ENCODE measurements around the gene DNAAF1. TPM values are rescaled to one million over a fixed set of nuclear protein-coding genes. Genes with fewer than 3 reads are reported as not detected.
"Not testable (repeated sequence)": the region's sequence is repeated elsewhere in the genome, so short reads cannot be mapped to it uniquely, and the experiment has no call there.

The DNAAF1 gene
- total RNA-seq, 6 experiments from 2014 or later: 0.37 to 5.6 (median 2.1) TPM; not detected in 2

DNA sequence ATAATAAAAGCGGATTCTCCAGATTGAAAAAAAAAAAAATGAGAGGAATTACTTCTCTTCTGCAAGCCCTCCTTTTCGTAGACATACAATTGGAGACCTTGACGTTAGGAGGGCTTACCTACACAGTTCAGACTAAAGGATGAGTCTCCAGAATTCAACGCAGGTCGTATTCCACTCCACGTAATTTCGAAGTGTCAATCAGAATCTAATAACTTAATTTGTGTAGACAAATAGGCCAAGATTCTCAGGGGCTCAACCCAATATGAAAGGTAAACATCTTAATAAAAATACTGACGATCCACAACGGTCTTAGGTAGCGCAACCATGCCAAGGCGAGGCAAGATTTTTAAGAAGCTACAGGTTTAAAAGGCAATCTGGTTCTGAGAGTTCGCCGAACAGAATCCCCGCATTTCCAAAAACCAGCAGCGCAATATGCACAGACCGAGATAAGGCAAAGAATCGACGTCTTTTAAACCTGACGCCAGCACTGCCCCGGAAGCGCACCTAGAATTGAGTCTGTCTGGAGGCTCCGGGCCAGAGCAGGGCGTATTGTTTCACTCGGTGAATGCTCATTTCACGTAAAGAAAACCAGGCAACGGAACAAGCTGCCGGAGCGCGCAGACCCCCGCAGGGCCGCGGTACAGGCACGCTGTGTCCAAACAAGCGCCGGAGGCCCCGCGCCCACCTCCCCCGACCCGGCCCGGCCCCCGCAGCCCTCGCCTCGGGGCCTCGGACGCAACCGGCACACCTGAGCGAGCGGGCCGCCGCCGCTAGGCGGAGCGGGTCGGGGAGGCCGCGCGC, 29.0 kb upstream of the DNAAF1 start:
- peaks cover 0 to 15% (median 0%) of the 10 kb centered on the region in 4 donors for H3K4me1 ChIP-seq
- intact Hi-C loops (cut with DNase I): no loop called here
- peak overlapping the region; percentile 82 to 90 (median 84) for H3K27ac ChIP-seq
- no peaks in the 10 kb centered on the region for H3K27me3 ChIP-seq
- TF ChIP-seq, protein P1, sequence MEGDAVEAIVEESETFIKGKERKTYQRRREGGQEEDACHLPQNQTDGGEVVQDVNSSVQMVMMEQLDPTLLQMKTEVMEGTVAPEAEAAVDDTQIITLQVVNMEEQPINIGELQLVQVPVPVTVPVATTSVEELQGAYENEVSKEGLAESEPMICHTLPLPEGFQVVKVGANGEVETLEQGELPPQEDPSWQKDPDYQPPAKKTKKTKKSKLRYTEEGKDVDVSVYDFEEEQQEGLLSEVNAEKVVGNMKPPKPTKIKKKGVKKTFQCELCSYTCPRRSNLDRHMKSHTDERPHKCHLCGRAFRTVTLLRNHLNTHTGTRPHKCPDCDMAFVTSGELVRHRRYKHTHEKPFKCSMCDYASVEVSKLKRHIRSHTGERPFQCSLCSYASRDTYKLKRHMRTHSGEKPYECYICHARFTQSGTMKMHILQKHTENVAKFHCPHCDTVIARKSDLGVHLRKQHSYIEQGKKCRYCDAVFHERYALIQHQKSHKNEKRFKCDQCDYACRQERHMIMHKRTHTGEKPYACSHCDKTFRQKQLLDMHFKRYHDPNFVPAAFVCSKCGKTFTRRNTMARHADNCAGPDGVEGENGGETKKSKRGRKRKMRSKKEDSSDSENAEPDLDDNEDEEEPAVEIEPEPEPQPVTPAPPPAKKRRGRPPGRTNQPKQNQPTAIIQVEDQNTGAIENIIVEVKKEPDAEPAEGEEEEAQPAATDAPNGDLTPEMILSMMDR (IDR thresholded peaks at IDR 0.05): peak; percentile 21 to 45 (median 36)
- TF ChIP-seq POLR2A (IDR thresholded peaks at IDR 0.05): no peak
- H3K4me3 ChIP-seq: peak overlapping the region; percentile 78 to 98 (median 96)
- H3K9me3 ChIP-seq: no peaks in the 10 kb centered on the region
- peak; percentile 35 to 45 (median 40) for ATAC-seq
- no peaks in the 10 kb centered on the region for H3K36me3 ChIP-seq
- WGBS (ENCODE audit: insufficient coverage, low coverage, low lambda C conversion rate, missing lambda C conversion rate): under 1% methylated on average over 24 of the region's 57 CpGs
- peak; percentile 64 to 73 (median 69) for DNase-seq

DNA sequence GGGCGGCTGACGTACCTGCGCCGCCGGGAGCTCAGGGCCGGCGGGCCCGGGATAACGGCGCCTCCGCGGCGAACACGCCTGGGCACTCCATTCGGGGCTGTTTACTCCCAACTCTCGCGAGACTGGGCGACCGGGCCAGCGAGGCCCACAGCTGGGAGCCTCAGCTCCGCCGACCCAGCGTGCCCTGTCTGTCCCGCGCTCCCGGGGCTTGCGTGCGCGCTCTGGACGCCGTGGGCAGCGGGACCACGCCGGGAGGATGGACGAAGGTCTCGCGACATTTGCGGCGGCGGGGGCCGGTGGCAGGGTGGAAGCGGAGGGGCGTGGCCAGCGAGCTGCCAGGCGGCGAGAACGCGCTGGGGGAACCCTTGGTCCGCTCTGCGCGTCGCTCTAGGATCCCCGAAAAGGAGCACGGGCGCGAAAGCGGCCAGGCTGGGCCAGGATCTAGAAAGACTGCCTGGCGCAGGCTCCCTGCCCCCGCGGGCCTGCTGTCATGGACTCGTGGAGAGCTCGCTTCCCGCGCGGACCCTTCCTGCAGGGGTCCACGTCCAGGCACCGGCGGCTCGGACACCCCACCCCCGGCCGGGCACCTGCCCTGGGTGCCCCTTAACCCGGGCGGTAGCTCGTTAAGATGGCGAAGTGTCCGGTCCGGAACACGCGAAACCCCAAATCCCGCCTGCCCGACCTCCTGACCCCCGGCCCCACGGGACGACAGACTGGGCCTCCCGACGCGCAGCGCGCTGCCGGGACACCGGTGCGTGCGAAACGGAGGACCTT, 28.2 kb upstream of the DNAAF1 start, which contains the start of gene MBTPS1:
Gene MBTPS1, minus strand, starts transcription at position 223 of the 774 bp plus-strand sequence. CDS start 15,159 bp downstream, outside the sequence.
- DNase-seq: peak; percentile 99
- Histone ChIP-seq H3K36me3 (no peaks in the 10 kb centered on the region), H3K27ac (peak within 1 kb of the TSS; percentile 82 to 90 (median 84)), H3K4me3 (peak within 1 kb of the TSS; percentile 78 to 98 (median 96)), H3K9me3 (no peaks in the 10 kb centered on the region), H3K27me3 (no peaks in the 10 kb centered on the region), H3K4me1 (peaks cover 0 to 15% (median 0%) of the 10 kb centered on the region in 4 donors)
- under 1% methylated on average over 15 of the region's 94 CpGs for WGBS (ENCODE audit: insufficient coverage, low coverage, low lambda C conversion rate, missing lambda C conversion rate)
- ATAC-seq: peak; percentile 98 to 99 (median 98)
- intact Hi-C loops (cut with DNase I): no loop called here
- TF ChIP-seq, protein P1 (IDR thresholded peaks at IDR 0.05): no peak
- peak; percentile 69 for TF ChIP-seq POLR2A (IDR thresholded peaks at IDR 0.05)

DNA sequence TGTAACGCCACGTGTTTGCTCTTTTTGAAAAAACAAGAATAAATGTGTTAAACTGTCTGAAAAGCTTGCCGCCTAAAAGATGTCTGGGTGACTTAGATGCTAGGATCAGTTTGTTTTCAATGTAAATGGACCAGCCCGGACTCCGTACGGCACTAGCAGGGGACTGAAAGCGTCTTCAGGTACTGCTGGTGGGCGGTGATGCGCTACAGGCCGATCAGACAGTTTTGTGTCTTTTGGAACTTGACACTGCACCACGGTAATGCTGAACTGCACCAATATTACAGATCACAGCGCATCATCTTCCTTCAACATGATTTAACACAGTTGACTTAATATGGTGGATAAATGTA, 27.6 kb upstream of the DNAAF1 start:
- Histone ChIP-seq H3K27ac (peak overlapping the region; percentile 82 to 90 (median 84)), H3K9me3 (no peaks in the 10 kb centered on the region), H3K4me1 (peaks cover 0 to 15% (median 0%) of the 10 kb centered on the region in 4 donors), H3K27me3 (no peaks in the 10 kb centered on the region), H3K4me3 (peak overlapping the region; percentile 78 to 98 (median 96)), H3K36me3 (no peaks in the 10 kb centered on the region)
- TF ChIP-seq, protein P1 (IDR thresholded peaks at IDR 0.05): no peak
- no peak for TF ChIP-seq POLR2A (IDR thresholded peaks at IDR 0.05)
- 4% methylated on average over 12 of the region's 12 CpGs for WGBS (ENCODE audit: insufficient coverage, low coverage, low lambda C conversion rate, missing lambda C conversion rate)
- intact Hi-C loops (cut with DNase I): no loop called here
- DNase-seq: no peak
- peak in 3 of 4 donors; percentile 2 to 5 (median 3) for ATAC-seq

DNA sequence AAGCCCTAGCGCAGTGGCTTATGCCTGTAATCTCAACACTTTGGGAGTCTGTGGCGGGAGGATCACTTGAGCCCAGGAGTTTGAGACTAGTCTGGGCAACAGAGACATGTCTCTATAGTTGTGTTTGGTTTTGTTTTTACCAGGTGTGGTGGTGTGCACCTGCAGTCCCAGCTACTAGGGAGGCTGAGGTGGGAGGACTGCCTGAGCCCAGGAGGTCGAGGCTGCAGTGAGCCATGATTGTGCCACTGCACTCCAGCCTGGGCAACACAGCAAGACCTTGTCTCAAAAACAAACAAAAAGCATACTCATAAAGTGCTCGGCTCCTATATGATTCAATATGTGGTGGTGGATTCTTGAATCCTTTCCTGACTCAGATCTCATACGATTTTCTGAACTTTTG, 26.8 kb upstream of the DNAAF1 start:
- intact Hi-C loops (cut with DNase I); H3K27me3 ChIP-seq; DNase-seq; H3K9me3 ChIP-seq; H3K4me3 ChIP-seq; ATAC-seq; H3K27ac ChIP-seq; H3K36me3 ChIP-seq: not testable (repeated sequence)
- WGBS (ENCODE audit: insufficient coverage, low coverage, low lambda C conversion rate, missing lambda C conversion rate): 89% methylated on average over 5 of the region's 5 CpGs
- H3K4me1 ChIP-seq: peaks cover 0 to 15% (median 0%) of the 10 kb centered on the region in 4 donors
